Stimulated activated CD4-positive, alpha-beta T cell treated with anti-CD3 and anti-CD28 coated beads, TNF-alpha, amount 100 ng/mL, for 1 hour (primary cell): ENCODE data around the gene PLXNC1.
A peak's percentile ranks its signal among the peaks of the same experiment; 100 is the strongest.

Source experiments
- DNase-seq, 3 donors: peaks; one replicate each; pipeline ENCODE4 v3.0.0-alpha.2; 2020; ENCODE audit warnings: low read depth in 3 of 3, low spot score in 1 of 3

The PLXNC1 gene

GRCh38 chr12:94202245-94203180 is 54.1 kb downstream of the PLXNC1 start:
- DNase-seq: no peak

GRCh38 chr12:94203181-94203546 is 54.8 kb downstream of the PLXNC1 start:
- DNase-seq: no peak

DNA sequence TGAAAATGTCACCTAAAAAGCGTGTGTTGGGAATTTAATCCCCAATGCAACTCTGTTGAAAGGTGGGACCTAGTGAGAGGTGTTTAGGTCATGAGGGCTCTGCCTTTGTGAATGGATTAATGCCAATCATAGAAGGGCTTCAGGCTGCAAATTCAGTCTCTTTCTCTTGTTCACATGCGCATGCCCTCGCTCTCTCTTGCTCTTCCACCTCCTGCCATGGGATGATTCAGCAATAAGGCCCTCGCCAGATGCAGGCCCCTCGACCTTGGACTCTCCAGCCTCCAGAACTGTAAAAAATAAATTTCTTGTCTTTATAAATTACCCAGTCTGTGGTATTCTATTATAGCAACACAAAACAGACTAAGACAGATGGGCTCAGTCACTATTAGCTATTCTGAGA is 55.4 kb downstream of the PLXNC1 start:
- DNase-seq: no peak

DNA sequence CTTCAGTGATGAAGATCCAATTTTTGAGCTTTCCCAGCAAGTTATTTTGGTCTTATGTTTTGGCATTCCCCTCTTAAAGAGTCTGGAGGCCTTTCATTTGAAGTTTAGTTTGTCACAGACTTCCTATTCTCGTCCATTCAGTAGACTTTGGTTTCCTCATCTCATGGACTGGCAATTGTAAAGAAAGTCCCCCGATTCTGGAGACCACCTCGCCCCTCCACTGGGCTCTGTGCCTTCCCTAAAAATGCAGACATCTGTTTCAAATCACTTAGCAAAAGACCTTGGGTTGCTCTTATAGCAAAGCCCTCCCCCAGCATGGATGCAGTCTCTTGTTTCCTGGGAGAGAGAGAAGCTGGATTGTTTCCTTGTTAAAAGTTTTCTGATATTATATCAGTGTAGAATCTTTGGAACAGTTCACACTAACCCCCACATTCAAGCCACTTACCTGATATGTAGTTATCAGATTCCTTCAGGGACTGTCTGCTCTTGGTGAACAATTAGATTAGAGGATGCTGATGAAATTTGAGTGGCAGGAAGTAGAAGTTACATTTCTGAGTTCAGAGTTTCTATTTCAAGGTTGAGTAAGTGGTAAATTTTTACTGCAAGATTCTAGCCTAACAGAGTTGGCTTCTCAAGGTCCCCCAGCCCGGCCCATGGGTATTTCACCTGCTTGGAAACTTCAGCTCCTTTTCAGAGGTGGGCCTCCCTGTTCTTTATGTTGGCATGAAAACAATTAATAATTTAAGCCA is 56.3 kb downstream of the PLXNC1 start:
- DNase-seq: no peak

GRCh38 chr12:94205822-94206221 is 57.4 kb downstream of the PLXNC1 start:
- DNase-seq: no peak

- DNase-seq: no peak
Measured at GRCh38 chr12:94206886-94207285, 58.5 kb downstream of the PLXNC1 start.

- no peak for DNase-seq
Measured at GRCh38 chr12:94207467-94207848, 59.1 kb downstream of the PLXNC1 start.

DNA sequence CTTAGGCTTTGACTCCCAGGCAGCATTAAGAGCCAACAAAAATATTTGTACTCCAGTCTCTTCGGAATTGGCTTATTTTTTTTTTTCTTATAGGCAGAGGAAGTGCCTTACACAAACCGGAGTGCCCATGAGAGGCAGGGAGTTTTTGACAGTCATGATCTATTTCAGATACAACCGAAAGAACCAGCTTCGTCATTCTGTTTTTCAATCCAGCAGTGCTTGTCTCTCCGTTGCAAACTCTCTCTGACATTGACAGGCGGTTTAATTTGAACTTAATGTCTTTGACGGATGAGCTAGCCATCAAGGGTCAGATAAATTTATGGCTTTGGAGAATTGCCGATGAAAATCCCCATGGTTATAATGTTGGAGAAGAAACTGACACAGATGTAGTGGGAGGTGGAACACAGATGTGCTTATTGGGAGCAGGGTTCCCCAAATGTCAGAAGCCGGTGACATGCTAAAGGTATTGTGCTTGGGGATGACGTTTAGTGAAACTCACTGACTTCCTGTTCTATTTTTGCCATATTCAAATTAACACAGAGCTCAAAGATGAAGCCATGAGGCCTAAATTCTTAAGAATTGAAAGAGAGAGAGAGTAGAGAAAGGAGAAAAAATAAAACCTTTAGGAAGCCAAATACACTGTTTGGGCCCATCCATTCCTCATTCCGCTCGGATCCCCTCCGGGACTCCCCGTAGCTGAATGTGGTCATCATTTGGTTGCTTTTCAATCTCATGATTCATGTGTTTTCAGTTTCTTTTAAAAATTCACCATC is 59.7 kb downstream of the PLXNC1 start:
- peak in 1 of 3 donors; percentile 25 for DNase-seq

- no peak for DNase-seq
Measured at GRCh38 chr12:94208622-94208966, 60.2 kb downstream of the PLXNC1 start.

- DNase-seq: no peak
Measured at GRCh38 chr12:94209240-94209639, 60.9 kb downstream of the PLXNC1 start.

DNA sequence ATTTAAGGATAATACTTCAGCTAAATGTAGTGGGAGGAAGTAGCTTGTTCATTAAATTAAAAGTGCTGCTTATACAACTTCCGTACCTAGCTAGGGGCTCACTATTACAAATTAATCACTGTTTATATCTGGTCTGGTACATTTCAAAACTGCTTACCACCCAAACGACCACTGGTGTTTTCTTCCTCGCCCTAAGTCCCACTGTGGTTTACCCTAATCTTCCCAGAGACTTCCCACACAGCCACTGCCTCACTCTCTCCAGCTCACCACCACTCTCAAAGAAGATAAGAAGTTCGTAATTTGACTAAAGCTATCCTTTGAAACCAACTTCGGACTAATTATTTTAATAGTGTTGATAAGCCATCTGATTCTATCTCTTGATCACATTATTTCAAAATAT is 62.6 kb downstream of the PLXNC1 start:
- DNase-seq: no peak

DNA sequence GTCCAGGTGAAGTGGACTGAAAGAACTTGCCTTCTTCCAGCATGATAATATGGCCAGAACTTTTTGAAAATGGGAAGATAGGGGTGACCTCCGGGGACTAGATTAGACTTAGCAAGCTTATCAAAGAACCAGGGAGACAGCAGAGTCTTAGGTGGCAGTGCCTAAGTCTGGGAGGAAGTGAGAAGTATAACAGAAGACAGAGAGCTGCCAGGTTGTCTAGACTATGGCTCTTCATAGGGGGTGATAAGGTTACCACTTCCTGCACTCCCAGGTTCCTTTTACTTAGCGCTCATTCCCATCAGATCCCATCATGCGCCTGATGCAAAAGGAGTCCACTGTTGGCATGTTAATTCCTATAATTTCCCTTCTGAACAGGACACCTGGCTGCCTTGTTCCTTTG is 69.9 kb downstream of the PLXNC1 start:
- DNase-seq: no peak

DNA sequence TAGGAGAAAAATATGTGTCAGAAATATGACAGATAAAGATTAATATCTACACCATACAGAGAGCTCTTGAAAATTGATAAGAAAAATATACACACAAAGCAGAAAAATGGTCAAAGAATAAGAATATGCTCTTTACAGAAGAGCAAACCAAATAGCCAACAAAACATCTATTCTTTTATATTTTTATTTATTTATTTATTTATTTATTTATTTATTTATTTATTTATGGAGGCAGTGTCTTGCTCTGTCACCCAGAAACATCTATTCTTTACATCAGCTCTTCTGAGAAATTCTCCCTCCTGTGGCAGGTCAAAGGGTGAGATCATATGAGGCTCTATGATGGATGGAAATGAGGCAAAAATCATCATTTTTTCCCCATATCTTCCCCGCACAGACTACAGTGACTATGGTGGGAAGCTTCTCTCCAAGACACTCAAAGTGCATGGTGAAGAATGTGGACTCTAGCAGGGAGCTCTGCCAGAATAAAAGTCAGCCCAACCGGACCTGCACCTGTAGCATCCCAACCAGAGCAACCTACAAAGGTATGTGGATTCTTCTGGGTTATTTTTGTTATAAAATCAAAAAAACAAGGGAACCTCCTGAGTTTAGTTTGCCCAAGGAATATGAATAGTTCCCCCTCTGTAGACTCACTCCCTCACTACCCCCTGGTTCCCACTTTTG is 71.4 kb downstream of the PLXNC1 start:
- DNase-seq: no peak

DNA sequence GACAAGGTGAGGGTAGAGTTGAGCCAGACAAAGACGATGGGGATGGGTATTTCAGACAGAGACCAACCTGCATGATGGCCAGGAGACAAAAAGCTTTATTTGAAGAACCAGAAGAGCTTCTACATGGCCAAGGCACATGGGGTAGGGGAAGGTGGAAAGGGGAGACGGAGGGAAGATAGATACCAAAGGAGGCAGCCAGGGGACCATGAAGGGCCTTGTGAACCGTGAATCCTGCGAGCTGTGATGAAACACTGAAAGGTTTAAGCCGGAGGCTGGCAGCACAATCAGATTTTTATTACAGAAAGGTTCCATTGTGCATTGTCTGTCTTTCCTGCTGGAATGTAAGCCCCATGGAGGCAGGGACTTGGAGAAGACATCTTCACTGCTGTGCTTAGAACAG is 72.4 kb downstream of the PLXNC1 start:
- DNase-seq: no peak

GRCh38 chr12:94222351-94223084 is 74.1 kb downstream of the PLXNC1 start:
- DNase-seq: no peak

DNA sequence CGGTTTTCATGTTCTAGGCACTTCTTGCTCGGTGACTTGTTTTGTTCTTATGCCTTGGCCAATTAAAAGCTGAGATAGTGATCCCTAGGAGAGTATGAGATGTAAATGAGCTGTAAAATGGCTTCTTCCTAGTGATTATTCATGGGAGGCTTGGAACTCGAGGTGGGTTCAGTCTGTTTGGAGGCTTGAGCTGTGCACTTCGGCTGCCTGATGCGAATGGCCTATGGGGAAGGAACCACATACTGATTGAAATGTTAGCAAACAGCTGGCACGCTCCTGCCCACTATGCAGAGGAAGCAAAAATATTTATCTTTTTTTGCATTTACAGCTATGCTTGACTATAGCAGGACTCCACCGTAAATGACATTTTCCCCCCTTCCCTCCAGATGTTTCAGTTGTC is 75.5 kb downstream of the PLXNC1 start:
- no peak for DNase-seq

DNA sequence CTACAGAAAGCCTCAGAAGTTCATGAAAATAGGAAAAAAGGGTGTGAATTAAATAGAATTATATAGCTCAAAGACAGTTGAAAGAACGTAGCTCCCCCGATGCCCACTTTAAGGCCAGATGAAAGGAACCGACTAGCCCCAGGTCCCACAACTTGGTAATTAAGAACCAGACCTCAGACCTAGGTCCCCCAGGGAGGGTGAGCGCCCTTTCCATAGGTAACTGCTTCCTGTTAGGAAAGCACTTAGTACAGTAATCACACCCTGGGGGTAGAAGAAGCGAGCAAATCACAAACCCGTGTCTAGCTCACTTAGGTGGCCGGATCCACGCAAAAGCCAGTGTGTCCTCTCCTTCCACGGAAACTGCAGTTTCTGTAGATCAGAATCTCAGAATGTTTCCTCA is 77.1 kb downstream of the PLXNC1 start:
- no peak for DNase-seq

DNA sequence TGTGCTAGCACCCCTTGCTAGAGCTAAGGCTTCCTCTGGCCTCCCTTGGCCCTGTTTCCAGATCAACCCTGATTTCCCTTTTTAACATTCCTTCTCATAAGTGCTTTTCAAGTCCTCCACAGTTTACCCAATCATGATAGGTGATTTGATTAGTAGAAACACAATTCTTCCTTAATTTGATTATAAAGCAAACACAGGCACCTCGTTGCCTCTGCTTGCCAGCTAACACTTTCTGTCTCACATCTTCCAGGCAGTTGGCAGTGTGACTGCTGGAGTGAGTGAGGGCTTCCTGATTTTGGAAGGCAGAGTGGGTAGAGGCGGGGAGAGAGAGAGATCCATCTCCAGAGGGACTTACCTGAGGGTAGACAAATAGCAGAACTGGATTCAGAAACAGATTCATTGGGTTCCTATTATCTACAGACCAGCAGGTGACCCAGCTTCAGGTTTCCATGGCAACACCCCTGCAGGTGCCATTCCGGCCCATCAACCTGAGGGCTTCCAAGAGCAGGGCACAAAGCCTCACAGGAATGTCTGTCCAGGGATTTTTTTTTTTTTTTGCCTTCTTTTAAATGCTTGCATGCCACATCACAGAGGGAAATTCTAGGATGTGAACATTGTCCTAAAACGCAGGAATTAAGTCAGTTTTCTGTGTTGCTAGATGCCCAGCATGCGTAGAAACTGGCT is 77.7 kb downstream of the PLXNC1 start:
- DNase-seq: no peak

- no peak for DNase-seq
Measured at GRCh38 chr12:94227066-94227465, 78.7 kb downstream of the PLXNC1 start.

- DNase-seq: no peak
Measured at GRCh38 chr12:94228488-94228907, 80.1 kb downstream of the PLXNC1 start.
